H1 (cell line): ENCODE measurements around the gene ERFE. TPM values are rescaled to one million over a fixed set of nuclear protein-coding genes. Genes with fewer than 3 reads are reported as not detected.
A peak's percentile ranks its signal among the peaks of the same experiment; 100 is the strongest.

Experiments used
- ATF3 ChIP-seq: IDR thresholded peaks from 2 replicates; pipeline ENCODE4 v1.6.1; 2011; ENCODE audit warnings: low read depth, mild to moderate bottlenecking, low read length; ENCODE audit not compliant: insufficient read depth
- BACH1 ChIP-seq: IDR thresholded peaks from 2 replicates; pipeline ENCODE4 v1.6.1; 2012; ENCODE audit warnings: low read length, improper control_type of control experiment
- CBX5 ChIP-seq: fragments of 300-800, 300-1000 bp; sonication (generic); IDR thresholded peaks from 2 replicates; pipeline ENCODE4 v1.7.1; 2016; ENCODE audit warnings: antibody characterized with exemption, low read length, low read depth
- CBX8 ChIP-seq: fragments of 300-800, 300-1000 bp; sonication (generic); IDR thresholded peaks from 2 replicates; pipeline ENCODE4 v1.7.1; 2016; ENCODE audit warnings: low read depth, low read length, borderline replicate concordance
- CHD1 ChIP-seq: IDR thresholded peaks from 2 replicates; pipeline ENCODE4 v1.6.1; 2012; ENCODE audit warnings: low read depth, low read length, improper control_type of control experiment
- CHD2 ChIP-seq: IDR thresholded peaks from 2 replicates; pipeline ENCODE4 v1.6.1; 2012; ENCODE audit warnings: low read length, improper control_type of control experiment
- CTBP2 ChIP-seq: IDR thresholded peaks from 2 replicates; pipeline ENCODE4 v1.7.0; 2011; ENCODE audit warnings: borderline replicate concordance, mild to moderate bottlenecking, moderate library complexity, mixed read lengths, low read length; ENCODE audit not compliant: insufficient read depth, insufficient read length
- CTCF ChIP-seq, 3 experiments: IDR thresholded peaks; 1 replicate in 2 of 3; 2 replicates in 1 of 3; pipeline versions ENCODE4 v1.5.1 to v1.6.1; 2011; ENCODE audit warnings: low read length in 3 of 3, mild to moderate bottlenecking in 3 of 3, inconsistent platforms in 2 of 3, low read depth in 1 of 3, moderate library complexity in 1 of 3; ENCODE audit not compliant: insufficient read depth in 1 of 3; ENCODE audit errors: control extremely low read depth in 1 of 3
- GABPA ChIP-seq: IDR thresholded peaks from 2 replicates; pipeline ENCODE4 v1.6.1; 2011; ENCODE audit warnings: mild to moderate bottlenecking, low read length, moderate library complexity, borderline replicate concordance; ENCODE audit not compliant: insufficient read depth
- KDM4A ChIP-seq: IDR thresholded peaks from one replicate; pipeline ENCODE4 v1.7.1; 2012; ENCODE audit warnings: low read depth, mild to moderate bottlenecking, moderate library complexity, low read length, inconsistent platforms; ENCODE audit not compliant: severe bottlenecking
- KDM5A ChIP-seq: fragments of 200-600 bp; IDR thresholded peaks from 2 replicates; pipeline ENCODE4 v1.7.1; 2012; ENCODE audit warnings: mild to moderate bottlenecking, low read length, inconsistent platforms, mixed read lengths
- MAX ChIP-seq: IDR thresholded peaks from 2 replicates; pipeline ENCODE4 v1.6.1; 2012; ENCODE audit warnings: inconsistent platforms
- NANOG ChIP-seq: IDR thresholded peaks from 2 replicates; pipeline ENCODE4 v1.6.1; 2011; ENCODE audit warnings: low read length, low read depth, mild to moderate bottlenecking, inconsistent platforms; ENCODE audit not compliant: insufficient read depth, poor library complexity, severe bottlenecking
- RBBP5 ChIP-seq: IDR thresholded peaks from 2 replicates; pipeline ENCODE4 v1.7.1; 2012; ENCODE audit warnings: low read depth, mild to moderate bottlenecking, inconsistent platforms, low read length, moderate library complexity, borderline replicate concordance
- SP2 ChIP-seq: IDR thresholded peaks from 2 replicates; pipeline ENCODE4 v1.6.1; 2012; ENCODE audit warnings: mild to moderate bottlenecking, low read length, inconsistent platforms
- TAF1 ChIP-seq: IDR thresholded peaks from 2 replicates; pipeline ENCODE4 v1.6.1; 2011; ENCODE audit warnings: mild to moderate bottlenecking, low read depth, low read length
- TBP ChIP-seq: IDR thresholded peaks from 2 replicates; pipeline ENCODE4 v1.6.1; 2011; ENCODE audit warnings: low read depth, low read length, improper control_type of control experiment
- USF2 ChIP-seq: IDR thresholded peaks from 2 replicates; pipeline ENCODE4 v1.6.1; 2011; ENCODE audit warnings: low read length, improper control_type of control experiment
- polyA plus RNA-seq, 7 experiments: library from polyadenylated mRNA; depleted of rRNA in 3 of 7; stranded (reverse) in 5 of 7; unstranded in 2 of 7; fragments of >200 nt in 5 of 7; fragments of 200-250 nt in 2 of 7; gene quantifications; 1 replicate in 5 of 7; 2 replicates in 1 of 7; 4 replicates in 1 of 7; pipeline versions ENCODE4 v1.2.1 to v1.2.3, GENCODE V29; 2011 to 2013; ENCODE audit warnings: missing spikeins in 2 of 7, mixed read lengths in 2 of 7
- total RNA-seq: library from RNA; stranded (reverse); fragmentation: NEBNext Ultra II Directional; extraction: Animal tissue kit (Norgen Biotek cat#: 25700); gene quantifications from 2 replicates; pipeline ENCODE4 v1.2.1, GENCODE V29; 2021

ERFE gene
- total and polyA plus RNA-seq, 2 of the 8 experiments (the other 6 are each of a cell fraction or from before 2014, with no cell fraction given): 2.5 to 3.6 TPM

- TF ChIP-seq CBX5 (no peak), TBP (no peak), CBX8 (no peak), CTCF (IDR thresholded peaks at IDR 0.05; ENCODE audit: control extremely low read depth in 1 of 3, insufficient read depth in 1 of 3, low read depth in 1 of 3, low read length in 3 of 3) (peak in 2 of 3 experiments; percentile 70 to 91; a peak in 3 of 4 replicates), CHD2 (no peak), TAF1 (no peak), USF2 (no peak), GABPA (peak; percentile 59; the same call in 1 of the 2 replicates), KDM5A (no peak), SP2 (no peak), MAX (peak; percentile 53; the same call in 1 of the 2 replicates), ATF3 (no peak), CTBP2 (no peak), CHD1 (no peak), BACH1 (peak; percentile 68), RBBP5 (no peak), NANOG (no peak), KDM4A (no peak)
Observed at GRCh38 chr2:238139196-238140039, 19.4 kb upstream of the ERFE start (continued).
